ENCODE data around the gene BABAM2. TPM values are rescaled to one million over a fixed set of nuclear protein-coding genes. Genes with fewer than 3 reads are reported as not detected.

BABAM2 gene
- total RNA-seq, 1 donor from 2014 or later = 28.5 TPM

DNA sequence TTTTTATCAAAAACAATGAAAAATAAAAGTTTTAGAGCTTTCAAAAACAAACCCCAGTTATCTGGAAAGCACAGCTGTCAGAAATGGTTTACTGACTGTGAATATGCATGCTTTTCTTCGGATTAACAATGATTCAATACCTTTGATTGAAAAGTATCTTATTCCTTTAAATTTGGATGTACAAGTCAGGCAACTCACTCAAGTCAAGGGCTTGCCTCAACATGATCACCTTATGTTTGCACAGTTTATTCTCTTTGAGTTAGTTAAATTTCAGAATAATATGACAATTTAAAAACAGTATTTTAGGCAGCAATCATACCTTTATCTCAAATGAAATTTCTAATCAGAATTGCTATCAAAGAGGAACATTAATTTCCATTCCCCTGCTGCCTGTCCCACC is 393.3 kb downstream of the BABAM2 start:
- no peak for DNase-seq (ENCODE audit: low read depth)
- H3K4me1 ChIP-seq (ENCODE audit: insufficient read depth, low read length) = peaks cover 7% of the 10 kb centered on the region
- H3K4me3 ChIP-seq (ENCODE audit: insufficient read depth, low read depth, low read length) = no peak overlapping the region
- no peaks in the 10 kb centered on the region for H4K20me1 ChIP-seq (ENCODE audit: insufficient read depth, low read length)
- no peak overlapping the region for H3K27ac ChIP-seq (ENCODE audit: low read depth, low read length)
- no peaks in the 10 kb centered on the region for H3K9me3 ChIP-seq (ENCODE audit: insufficient read depth, low read depth, low read length)
- Mint-ChIP-seq H3K4me1 (ENCODE audit: low read depth, unreplicated experiment) (peaks cover 25% of the 10 kb centered on the region), H3K27me3 (ENCODE audit: low read depth, unreplicated experiment) (no peaks in the 10 kb centered on the region), H3K36me3 (ENCODE audit: low read depth, unreplicated experiment) (peaks cover 14% of the 10 kb centered on the region), H3K4me3 (ENCODE audit: unreplicated experiment) (no peak overlapping the region), H3K27ac (ENCODE audit: unreplicated experiment) (no peak overlapping the region), H3K9me3 (ENCODE audit: unreplicated experiment) (peaks cover 2% of the 10 kb centered on the region)
- H3K9ac ChIP-seq (ENCODE audit: low read length) = no peak overlapping the region
- no peaks in the 10 kb centered on the region for H3K27me3 ChIP-seq (ENCODE audit: insufficient read depth, low read length)
- H2AFZ ChIP-seq (ENCODE audit: low read depth, low read length) = no peak overlapping the region
- TF ChIP-seq EZH2 (IDR thresholded peaks at IDR 0.05; ENCODE audit: insufficient read depth, low read length) = no peak
- TF ChIP-seq, protein P1, sequence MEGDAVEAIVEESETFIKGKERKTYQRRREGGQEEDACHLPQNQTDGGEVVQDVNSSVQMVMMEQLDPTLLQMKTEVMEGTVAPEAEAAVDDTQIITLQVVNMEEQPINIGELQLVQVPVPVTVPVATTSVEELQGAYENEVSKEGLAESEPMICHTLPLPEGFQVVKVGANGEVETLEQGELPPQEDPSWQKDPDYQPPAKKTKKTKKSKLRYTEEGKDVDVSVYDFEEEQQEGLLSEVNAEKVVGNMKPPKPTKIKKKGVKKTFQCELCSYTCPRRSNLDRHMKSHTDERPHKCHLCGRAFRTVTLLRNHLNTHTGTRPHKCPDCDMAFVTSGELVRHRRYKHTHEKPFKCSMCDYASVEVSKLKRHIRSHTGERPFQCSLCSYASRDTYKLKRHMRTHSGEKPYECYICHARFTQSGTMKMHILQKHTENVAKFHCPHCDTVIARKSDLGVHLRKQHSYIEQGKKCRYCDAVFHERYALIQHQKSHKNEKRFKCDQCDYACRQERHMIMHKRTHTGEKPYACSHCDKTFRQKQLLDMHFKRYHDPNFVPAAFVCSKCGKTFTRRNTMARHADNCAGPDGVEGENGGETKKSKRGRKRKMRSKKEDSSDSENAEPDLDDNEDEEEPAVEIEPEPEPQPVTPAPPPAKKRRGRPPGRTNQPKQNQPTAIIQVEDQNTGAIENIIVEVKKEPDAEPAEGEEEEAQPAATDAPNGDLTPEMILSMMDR (IDR thresholded peaks at IDR 0.05; ENCODE audit: insufficient read depth, low read depth, low read length) = no peak
- no peak for FAIRE-seq
- no peaks in the 10 kb centered on the region for H3K36me3 ChIP-seq (ENCODE audit: insufficient read depth, low read length)
- H3K79me2 ChIP-seq (ENCODE audit: insufficient read depth, low read length) = no peaks in the 10 kb centered on the region
- no peak overlapping the region for H3K4me2 ChIP-seq (ENCODE audit: low read length)

DNA sequence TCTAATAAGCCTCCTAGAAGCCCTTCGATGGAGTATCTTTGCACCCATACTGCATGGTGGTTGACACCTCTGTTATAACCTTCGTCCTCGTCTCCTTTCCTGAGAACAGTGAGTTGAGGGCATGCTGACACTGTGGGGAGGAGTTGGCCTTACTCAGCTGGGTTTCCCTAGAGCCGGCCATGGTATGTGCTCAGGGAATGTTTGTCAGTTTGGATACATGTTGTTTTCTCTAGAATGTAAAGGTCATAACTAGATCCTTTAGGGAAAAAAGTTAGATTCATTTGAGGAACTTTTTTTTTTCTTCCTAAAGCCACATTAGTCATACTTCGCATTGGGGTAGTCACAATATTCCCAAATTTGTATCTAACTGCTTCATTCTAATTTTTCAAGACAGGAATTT is 396.1 kb downstream of the BABAM2 start:
- peaks cover 10% of the 10 kb centered on the region for H3K36me3 Mint-ChIP-seq (ENCODE audit: low read depth, unreplicated experiment)
- Histone ChIP-seq H3K36me3 (ENCODE audit: insufficient read depth, low read length) (no peaks in the 10 kb centered on the region), H3K4me2 (ENCODE audit: low read length) (no peak overlapping the region), H3K27me3 (ENCODE audit: insufficient read depth, low read length) (no peaks in the 10 kb centered on the region), H3K9me3 (ENCODE audit: insufficient read depth, low read depth, low read length) (no peaks in the 10 kb centered on the region), H4K20me1 (ENCODE audit: insufficient read depth, low read length) (no peaks in the 10 kb centered on the region), H3K9ac (ENCODE audit: low read length) (no peak overlapping the region), H3K4me3 (ENCODE audit: insufficient read depth, low read depth, low read length) (no peak overlapping the region), H3K4me1 (ENCODE audit: insufficient read depth, low read length) (peaks cover 10% of the 10 kb centered on the region), H3K27ac (ENCODE audit: low read depth, low read length) (no peak overlapping the region), H2AFZ (ENCODE audit: low read depth, low read length) (no peak overlapping the region), H3K79me2 (ENCODE audit: insufficient read depth, low read length) (no peaks in the 10 kb centered on the region)
- DNase-seq (ENCODE audit: low read depth) (peak; percentile 37), FAIRE-seq (no peak)
- H3K9me3 Mint-ChIP-seq (ENCODE audit: unreplicated experiment) = peaks cover 2% of the 10 kb centered on the region
- no peak for TF ChIP-seq EZH2 (IDR thresholded peaks at IDR 0.05; ENCODE audit: insufficient read depth, low read length)
- TF ChIP-seq, protein P1 (IDR thresholded peaks at IDR 0.05; ENCODE audit: insufficient read depth, low read depth, low read length) = no peak
- no peaks in the 10 kb centered on the region for H3K27me3 Mint-ChIP-seq (ENCODE audit: low read depth, unreplicated experiment)
- H3K4me3 Mint-ChIP-seq (ENCODE audit: unreplicated experiment) = no peak overlapping the region
- peaks cover 27% of the 10 kb centered on the region for H3K4me1 Mint-ChIP-seq (ENCODE audit: low read depth, unreplicated experiment)
- H3K27ac Mint-ChIP-seq (ENCODE audit: unreplicated experiment) = peak overlapping the region; percentile 88

DNA sequence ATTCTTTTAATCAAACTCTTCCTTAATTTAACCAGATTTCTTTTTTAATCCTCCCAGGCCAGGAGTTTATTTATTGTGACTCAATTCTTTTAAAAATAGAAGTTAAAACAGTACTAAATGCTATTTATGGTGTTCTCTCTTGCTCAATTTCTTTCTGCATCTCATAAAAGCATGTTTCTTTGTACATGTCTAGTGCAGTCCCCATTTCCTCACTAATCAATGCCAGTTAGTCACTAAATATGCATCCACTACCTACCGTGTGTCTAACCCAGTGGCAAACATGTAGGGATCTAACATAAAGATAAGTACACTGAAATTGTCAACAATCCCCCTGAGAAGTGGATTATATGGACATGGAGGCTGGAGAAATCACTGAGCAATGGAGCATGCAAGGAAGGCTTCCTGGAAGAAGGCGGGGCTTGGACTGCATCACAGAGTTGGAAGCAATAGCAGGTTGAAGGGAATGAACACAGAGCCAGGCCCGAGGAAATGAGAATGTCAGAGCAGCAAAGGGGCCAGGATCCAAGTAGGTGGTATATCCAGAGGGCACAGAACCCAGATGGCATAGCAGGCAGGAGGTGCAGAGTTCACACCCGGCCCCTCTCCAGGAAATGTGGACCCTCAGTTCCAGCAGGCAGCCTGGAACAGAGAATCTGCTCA is 396.9 kb downstream of the BABAM2 start:
- no peak for FAIRE-seq
- no peak overlapping the region for H3K4me3 Mint-ChIP-seq (ENCODE audit: unreplicated experiment)

More for the DNA sequence above, 396.9 kb downstream of the BABAM2 start:
- Histone ChIP-seq H3K9me3 (ENCODE audit: insufficient read depth, low read depth, low read length) (no peaks in the 10 kb centered on the region), H3K27ac (ENCODE audit: low read depth, low read length) (no peak overlapping the region), H3K4me2 (ENCODE audit: low read length) (no peak overlapping the region), H4K20me1 (ENCODE audit: insufficient read depth, low read length) (no peaks in the 10 kb centered on the region), H3K4me3 (ENCODE audit: insufficient read depth, low read depth, low read length) (no peak overlapping the region), H2AFZ (ENCODE audit: low read depth, low read length) (no peak overlapping the region), H3K36me3 (ENCODE audit: insufficient read depth, low read length) (no peaks in the 10 kb centered on the region), H3K79me2 (ENCODE audit: insufficient read depth, low read length) (no peaks in the 10 kb centered on the region), H3K27me3 (ENCODE audit: insufficient read depth, low read length) (no peaks in the 10 kb centered on the region), H3K4me1 (ENCODE audit: insufficient read depth, low read length) (peaks cover 16% of the 10 kb centered on the region), H3K9ac (ENCODE audit: low read length) (no peak overlapping the region)
- Mint-ChIP-seq H3K27ac (ENCODE audit: unreplicated experiment) (no peak overlapping the region), H3K36me3 (ENCODE audit: low read depth, unreplicated experiment) (peaks cover 4% of the 10 kb centered on the region), H3K4me1 (ENCODE audit: low read depth, unreplicated experiment) (peaks cover 32% of the 10 kb centered on the region), H3K9me3 (ENCODE audit: unreplicated experiment) (no peaks in the 10 kb centered on the region), H3K27me3 (ENCODE audit: low read depth, unreplicated experiment) (no peaks in the 10 kb centered on the region)
- no peak for DNase-seq (ENCODE audit: low read depth)
- no peak for TF ChIP-seq EZH2 (IDR thresholded peaks at IDR 0.05; ENCODE audit: insufficient read depth, low read length)
- TF ChIP-seq, protein P1 (IDR thresholded peaks at IDR 0.05; ENCODE audit: insufficient read depth, low read depth, low read length) = no peak
